HCT116 (cell line): ENCODE results near the gene IL1RAPL1. TPM values are rescaled to one million over a fixed set of nuclear protein-coding genes. Genes with fewer than 3 reads are reported as not detected.

Experiments used
- ATAC-seq: fragments of 200-7000 bp; cut with Tn5 transposase; 2 replicates; pipeline ENCODE4 v1.9.1; 2020; ENCODE audit warnings: mild to moderate bottlenecking, moderate library complexity
- BruUV-seq: library from RNA; stranded (reverse); fragments of 400-500 nt; replicated peaks from 2 replicates; lab custom pipeline; 2021; lab: Mats Ljungman, UMichigan
- CTCF ChIA-PET: fragments of 300-600 bp; sonication (Branson Sonifier 250); formaldehyde crosslinking; loops from one replicate; lab custom pipeline; 2021; ENCODE audit warnings: antibody characterized with exemption; lab: Charles Lee
- POLR2A ChIA-PET: fragments of 300-600, 350-600 bp; sonication (Branson Sonifier 250); formaldehyde crosslinking; loops from one replicate; lab custom pipeline; 2021; ENCODE audit warnings: antibody characterized with exemption; lab: Charles Lee
- RAD21 ChIA-PET, 2 experiments: fragments of 300-600 bp; sonication (Branson Sonifier 250); formaldehyde crosslinking; loops; one replicate each; lab custom pipeline; 2023; ENCODE audit warnings: low total read pairs in 2 of 2; ENCODE audit not compliant: uncharacterized antibody in 2 of 2, unreplicated experiment in 2 of 2, low non-redundant PET in 1 of 2; lab: Charles Lee
- DNase-seq: peaks from one replicate; pipeline ENCODE4 v3.0.0-alpha.2; 2010; ENCODE audit warnings: low read depth, low spot score
- H2AFZ ChIP-seq: fragments of 200-600 bp; shearing (Covaris generic), sonication (generic); 2 replicates; pipeline ENCODE4 v1.6.1; 2017; ENCODE audit warnings: low read depth, mixed run types, mixed read lengths, antibody characterized with exemption, low read length; ENCODE audit not compliant: poor library complexity, severe bottlenecking
- H3K27ac ChIP-seq: 2 replicates; pipeline ENCODE4 v1.5.1; 2012; ENCODE audit warnings: low read depth, low read length
- H3K27me3 ChIP-seq: fragments of 200-600 bp; sonication (generic); 2 replicates; pipeline ENCODE4 v1.6.1; 2016; ENCODE audit warnings: mixed run types, low read length, mixed read lengths; ENCODE audit not compliant: insufficient read depth
- H3K36me3 ChIP-seq, 2 experiments: fragments of 200-500 bp in 1 of 2; fragments of 200-600 bp in 1 of 2; sonication (Bioruptor generic) in 1 of 2; sonication (generic) in 1 of 2; 2 replicates each; pipeline versions ENCODE4 v1.5.1 to v1.6.1; 2014 to 2016; ENCODE audit warnings: low read length in 2 of 2, inconsistent platforms in 1 of 2, mixed read lengths in 1 of 2, mixed run types in 1 of 2; ENCODE audit not compliant: insufficient read depth in 2 of 2, control insufficient read depth in 1 of 2
- H3K4me1 ChIP-seq, 2 experiments: fragments of 200-600 bp in 1 of 2; sonication (generic) in 1 of 2; 2 replicates each; pipeline versions ENCODE4 v1.5.1 to v1.6.1; 2012 to 2017; ENCODE audit warnings: low read length in 2 of 2, inconsistent platforms in 1 of 2, mild to moderate bottlenecking in 1 of 2, mixed read lengths in 1 of 2, mixed run types in 1 of 2, moderate library complexity in 1 of 2; ENCODE audit not compliant: insufficient read depth in 2 of 2, control insufficient read depth in 1 of 2
- H3K4me2 ChIP-seq: fragments of 200-600 bp; sonication (generic); 2 replicates; pipeline ENCODE4 v1.6.1; 2017; ENCODE audit warnings: mixed run types, low read length, mixed read lengths
- H3K4me3 ChIP-seq, 2 experiments: fragments of 200-600 bp in 1 of 2; sonication (generic) in 1 of 2; replicated peaks in 1 of 2; 2 replicates each; pipeline ENCODE4 v1.5.1; 2011 to 2016; ENCODE audit warnings: low read length in 2 of 2, control low read depth in 1 of 2, low read depth in 1 of 2, mild to moderate bottlenecking in 1 of 2, mixed read lengths in 1 of 2, mixed run types in 1 of 2
- H3K79me2 ChIP-seq: fragments of 200-600 bp; sonication (generic); 2 replicates; pipeline ENCODE4 v1.6.1; 2017; ENCODE audit warnings: mild to moderate bottlenecking, mixed run types, low read length, moderate library complexity, mixed read lengths; ENCODE audit not compliant: insufficient read depth
- H3K9ac ChIP-seq: fragments of 200-600 bp; sonication (generic); 2 replicates; pipeline ENCODE4 v1.6.1; 2016; ENCODE audit warnings: low read length, mixed read lengths
- H3K9me2 ChIP-seq: fragments of 200-600 bp; sonication (generic), shearing (Covaris generic); 2 replicates; pipeline ENCODE4 v1.6.1; 2017; ENCODE audit warnings: mixed run types, mild to moderate bottlenecking, moderate library complexity; ENCODE audit not compliant: insufficient read depth
- H3K9me3 ChIP-seq, 2 experiments: fragments of 200-500 bp in 1 of 2; fragments of 200-600 bp in 1 of 2; sonication (Bioruptor generic) in 1 of 2; sonication (generic) in 1 of 2; 2 replicates each; pipeline ENCODE4 v1.6.1; 2014 to 2017; ENCODE audit warnings: low read length in 2 of 2, mixed read lengths in 2 of 2, inconsistent platforms in 1 of 2, low read depth in 1 of 2, mild to moderate bottlenecking in 1 of 2, mixed run types in 1 of 2, moderate library complexity in 1 of 2; ENCODE audit not compliant: control insufficient read depth in 1 of 2, insufficient read depth in 1 of 2
- H4K20me1 ChIP-seq: fragments of 200-600 bp; sonication (generic), shearing (Covaris generic); 2 replicates; pipeline ENCODE4 v1.6.1; 2017; ENCODE audit warnings: mixed run types, mild to moderate bottlenecking, moderate library complexity; ENCODE audit not compliant: insufficient read depth
- CBX3 ChIP-seq: IDR thresholded peaks from 2 replicates; pipeline ENCODE4 v1.6.1; 2012; ENCODE audit warnings: low read depth
- EZH2 ChIP-seq: fragments of 200-600 bp; sonication (generic); IDR thresholded peaks from 2 replicates; pipeline ENCODE4 v1.6.1; 2017; ENCODE audit warnings: antibody characterized with exemption, mixed run types
- MAX ChIP-seq: IDR thresholded peaks from 2 replicates; pipeline ENCODE4 v1.6.1; 2012
- POLR2A ChIP-seq: IDR thresholded peaks from 2 replicates; pipeline ENCODE4 v1.7.0; 2011; ENCODE audit warnings: borderline replicate concordance; ENCODE audit not compliant: insufficient read depth, insufficient read length; ENCODE audit errors: extremely low read depth
- SRF ChIP-seq: IDR thresholded peaks from 2 replicates; pipeline ENCODE4 v1.6.1; 2012; ENCODE audit warnings: low read depth
- intact Hi-C: fragments of 100-400 bp; cut with micrococcal nuclease; formaldehyde crosslinking; loops from 2 replicates; pipeline ENCODE4 v1.10.0; 2022
- total RNA-seq: library from RNA; stranded (reverse); gene quantifications from one replicate; pipeline ENCODE4 v1.2.1, GENCODE V29; 2021; ENCODE audit not compliant: unreplicated experiment
- TF ChIP-seq, protein P1 (sequence below): IDR thresholded peaks from 2 replicates; pipeline ENCODE4 v1.6.1; 2012; ENCODE audit warnings: low read depth

IL1RAPL1 gene
- total RNA-seq, 1 experiment from 2014 or later = 2.8 TPM

- no peak overlapping the region for H3K9ac ChIP-seq
- H3K9me2 ChIP-seq = no peaks in the 10 kb centered on the region
- no peak overlapping the region for H3K4me3 ChIP-seq
- intact Hi-C loops = loop anchor here (10.0 kb wide), 1 partner anchor 55 kb away; no protein-coding TSS in a partner anchor
- TF ChIP-seq MAX (no peak), CBX3 (no peak), POLR2A (no peak), EZH2 (no peak), SRF (no peak)
- TF ChIP-seq, protein P1, sequence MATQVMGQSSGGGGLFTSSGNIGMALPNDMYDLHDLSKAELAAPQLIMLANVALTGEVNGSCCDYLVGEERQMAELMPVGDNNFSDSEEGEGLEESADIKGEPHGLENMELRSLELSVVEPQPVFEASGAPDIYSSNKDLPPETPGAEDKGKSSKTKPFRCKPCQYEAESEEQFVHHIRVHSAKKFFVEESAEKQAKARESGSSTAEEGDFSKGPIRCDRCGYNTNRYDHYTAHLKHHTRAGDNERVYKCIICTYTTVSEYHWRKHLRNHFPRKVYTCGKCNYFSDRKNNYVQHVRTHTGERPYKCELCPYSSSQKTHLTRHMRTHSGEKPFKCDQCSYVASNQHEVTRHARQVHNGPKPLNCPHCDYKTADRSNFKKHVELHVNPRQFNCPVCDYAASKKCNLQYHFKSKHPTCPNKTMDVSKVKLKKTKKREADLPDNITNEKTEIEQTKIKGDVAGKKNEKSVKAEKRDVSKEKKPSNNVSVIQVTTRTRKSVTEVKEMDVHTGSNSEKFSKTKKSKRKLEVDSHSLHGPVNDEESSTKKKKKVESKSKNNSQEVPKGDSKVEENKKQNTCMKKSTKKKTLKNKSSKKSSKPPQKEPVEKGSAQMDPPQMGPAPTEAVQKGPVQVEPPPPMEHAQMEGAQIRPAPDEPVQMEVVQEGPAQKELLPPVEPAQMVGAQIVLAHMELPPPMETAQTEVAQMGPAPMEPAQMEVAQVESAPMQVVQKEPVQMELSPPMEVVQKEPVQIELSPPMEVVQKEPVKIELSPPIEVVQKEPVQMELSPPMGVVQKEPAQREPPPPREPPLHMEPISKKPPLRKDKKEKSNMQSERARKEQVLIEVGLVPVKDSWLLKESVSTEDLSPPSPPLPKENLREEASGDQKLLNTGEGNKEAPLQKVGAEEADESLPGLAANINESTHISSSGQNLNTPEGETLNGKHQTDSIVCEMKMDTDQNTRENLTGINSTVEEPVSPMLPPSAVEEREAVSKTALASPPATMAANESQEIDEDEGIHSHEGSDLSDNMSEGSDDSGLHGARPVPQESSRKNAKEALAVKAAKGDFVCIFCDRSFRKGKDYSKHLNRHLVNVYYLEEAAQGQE = no peak
- ATAC-seq = no peak
- ChIA-PET CTCF (no interaction called here), RAD21 (no interaction called here), POLR2A (no interaction called here)
- H3K9me3 ChIP-seq = no peaks in the 10 kb centered on the region
- no peak overlapping the region for H2AFZ ChIP-seq
- no peak overlapping the region for H3K27ac ChIP-seq
- H3K36me3 ChIP-seq = no peaks in the 10 kb centered on the region
- no peak overlapping the region for H3K4me2 ChIP-seq
- no peak for DNase-seq
- no peaks in the 10 kb centered on the region; the same call in 1 of the 2 replicates for H3K79me2 ChIP-seq
- peaks cover 6 to 10% of the 10 kb centered on the region in 2 experiments; a peak in 2 of 4 replicates for H3K4me1 ChIP-seq
- BruUV-seq = no TSS peak
- H3K27me3 ChIP-seq = no peaks in the 10 kb centered on the region
- no peaks in the 10 kb centered on the region for H4K20me1 ChIP-seq
Observed at GRCh38 chrX:28609917-28610613, 22.8 kb downstream of the IL1RAPL1 start.
